ENCODE results near the gene LSR. TPM values are rescaled to one million over a fixed set of nuclear protein-coding genes. Genes with fewer than 3 reads are reported as not detected.
"Not testable (repeated sequence)": the region's sequence is repeated elsewhere in the genome, so short reads cannot be mapped to it uniquely, and the experiment has no call there.

Gene LSR
- total RNA-seq, 4 donors from 2014 or later: 2.5 to 11.4 (median 5.2) TPM

- no peak for TF ChIP-seq CTCF (IDR thresholded peaks at IDR 0.05 in 4 of 5, conservative IDR thresholded peaks at IDR 0.05 in 1 of 5)
- Histone ChIP-seq H3K36me3 (no peaks in the 10 kb centered on the region), H3K4me3 (no peak overlapping the region), H3K9me3 (no peaks in the 10 kb centered on the region), H3K27ac (no peak overlapping the region), H3K27me3 (peaks cover 0 to 4% (median 0%) of the 10 kb centered on the region in 3 donors), H3K4me1 (no peaks in the 10 kb centered on the region)
- in situ Hi-C loops (cut with MboI; ENCODE audit: low sequenced_read_pairs in 4 of 4): no loop called here
- DNase-seq: no peak
- ATAC-seq: no peak
- intact Hi-C loops (cut with DNase I; ENCODE audit: low total_unique reads): no loop called here
Measured at GRCh38 chr19:35231956-35232645, 16.7 kb upstream of the LSR start.

GRCh38 chr19:35232912-35233311 is 15.9 kb upstream of the LSR start:
- TF ChIP-seq CTCF (IDR thresholded peaks at IDR 0.05 in 4 of 5, conservative IDR thresholded peaks at IDR 0.05 in 1 of 5) (no peak), POLR2A (IDR thresholded peaks at IDR 0.05) (no peak)
- peaks cover 0 to 4% (median 0%) of the 10 kb centered on the region in 3 donors for H3K27me3 ChIP-seq
- H3K36me3 ChIP-seq: no peaks in the 10 kb centered on the region
- intact Hi-C loops (cut with DNase I; ENCODE audit: low total_unique reads) (no loop called here), in situ Hi-C loops (cut with MboI; ENCODE audit: low sequenced_read_pairs in 4 of 4) (no loop called here)
- ATAC-seq (no peak), DNase-seq (no peak)
- H3K9me3 ChIP-seq: no peaks in the 10 kb centered on the region
- no peak overlapping the region for H3K4me3 ChIP-seq
- no peaks in the 10 kb centered on the region for H3K4me1 ChIP-seq
- no peak overlapping the region for H3K27ac ChIP-seq

- TF ChIP-seq CTCF (IDR thresholded peaks at IDR 0.05 in 4 of 5, conservative IDR thresholded peaks at IDR 0.05 in 1 of 5): no peak
- TF ChIP-seq POLR2A (IDR thresholded peaks at IDR 0.05): no peak
- H3K36me3 ChIP-seq: no peaks in the 10 kb centered on the region
- in situ Hi-C loops (cut with MboI; ENCODE audit: low sequenced_read_pairs in 4 of 4): no loop called here
- no peak overlapping the region for H3K4me3 ChIP-seq
- no peak for ATAC-seq
- H3K27ac ChIP-seq: no peak overlapping the region
- H3K4me1 ChIP-seq: no peaks in the 10 kb centered on the region
- peaks cover 0 to 15% (median 14%) of the 10 kb centered on the region in 3 donors for H3K27me3 ChIP-seq
- intact Hi-C loops (cut with DNase I; ENCODE audit: low total_unique reads): no loop called here
- DNase-seq: no peak
- H3K9me3 ChIP-seq: peaks cover 0 to 4% (median 0%) of the 10 kb centered on the region in 3 donors
Measured at GRCh38 chr19:35236638-35237400, 12.0 kb upstream of the LSR start.

GRCh38 chr19:35239597-35239996 is 9.2 kb upstream of the LSR start:
- intact Hi-C loops (cut with DNase I; ENCODE audit: low total_unique reads); DNase-seq; H3K27ac ChIP-seq; H3K4me1 ChIP-seq; H3K9me3 ChIP-seq; ATAC-seq; H3K4me3 ChIP-seq; in situ Hi-C loops (cut with MboI; ENCODE audit: low sequenced_read_pairs in 4 of 4); H3K36me3 ChIP-seq: not testable (repeated sequence)
- peaks cover 0 to 19% (median 16%) of the 10 kb centered on the region in 3 donors for H3K27me3 ChIP-seq

GRCh38 chr19:35240327-35240726 is 8.5 kb upstream of the LSR start:
- Histone ChIP-seq H3K9me3 (peaks cover 0 to 9% (median 0%) of the 10 kb centered on the region in 3 donors), H3K27ac (no peak overlapping the region), H3K4me3 (no peak overlapping the region), H3K4me1 (no peaks in the 10 kb centered on the region), H3K27me3 (peaks cover 0 to 19% (median 16%) of the 10 kb centered on the region in 3 donors), H3K36me3 (no peaks in the 10 kb centered on the region)
- no peak for ATAC-seq
- DNase-seq: no peak
- TF ChIP-seq CTCF (IDR thresholded peaks at IDR 0.05 in 4 of 5, conservative IDR thresholded peaks at IDR 0.05 in 1 of 5) (no peak), POLR2A (IDR thresholded peaks at IDR 0.05) (no peak)
- intact Hi-C loops (cut with DNase I; ENCODE audit: low total_unique reads): no loop called here
- in situ Hi-C loops (cut with MboI; ENCODE audit: low sequenced_read_pairs in 4 of 4): no loop called here
